Activated CD8-positive, alpha-beta T cell treated with anti-CD3 and anti-CD28 coated beads, Interleukin-2, amount 10 ng/mL, durations not matched to agents 7 days and 5 days (primary cell): Measurements from ENCODE around the gene KRTAP19-4. TPM values are rescaled to one million over a fixed set of nuclear protein-coding genes. Genes with fewer than 3 reads are reported as not detected.

Experiments used
- ATAC-seq: fragments of 150-1000 bp; cut with Tn5 transposase; one replicate; pipeline ENCODE4 v1.10.0; 2021; ENCODE audit warnings: moderate library complexity
- CTCF ChIA-PET: fragments of 350-600 bp; sonication (Branson Sonifier 250); formaldehyde crosslinking; loops from one replicate; lab custom pipeline; 2021; ENCODE audit warnings: antibody characterized with exemption; lab: Charles Lee
- POLR2A ChIA-PET: fragments of 350-600 bp; sonication (Branson Sonifier 250); formaldehyde crosslinking; loops from one replicate; lab custom pipeline; 2021; ENCODE audit warnings: antibody characterized with exemption; lab: Charles Lee
- DNase-seq: peaks from one replicate; pipeline ENCODE4 v3.0.0-alpha.2; 2020
- H3K27ac Mint-ChIP-seq: one replicate; pipeline ENCODE4 v1.8.0; 2021; ENCODE audit warnings: mild to moderate bottlenecking, mixed read lengths
- H3K27me3 Mint-ChIP-seq: one replicate; pipeline ENCODE4 v1.8.0; 2021; ENCODE audit warnings: low read depth, mixed read lengths
- H3K36me3 Mint-ChIP-seq: one replicate; pipeline ENCODE4 v1.8.0; 2021; ENCODE audit warnings: low read depth, mixed read lengths
- H3K4me1 Mint-ChIP-seq: one replicate; pipeline ENCODE4 v1.8.0; 2021; ENCODE audit warnings: low read depth, mixed read lengths
- H3K4me3 Mint-ChIP-seq: one replicate; pipeline ENCODE4 v1.8.0; 2021; ENCODE audit warnings: mild to moderate bottlenecking, mixed read lengths
- H3K9me3 Mint-ChIP-seq: one replicate; pipeline ENCODE4 v1.8.0; 2022; ENCODE audit warnings: mixed read lengths; ENCODE audit not compliant: insufficient read depth
- total RNA-seq, 2 experiments: library from RNA; stranded (reverse); gene quantifications; one replicate each; pipeline ENCODE4 v1.2.3, GENCODE V29; 2021

The KRTAP19-4 gene
- total RNA-seq, 2 experiments from 2014 or later, result not detected

DNA sequence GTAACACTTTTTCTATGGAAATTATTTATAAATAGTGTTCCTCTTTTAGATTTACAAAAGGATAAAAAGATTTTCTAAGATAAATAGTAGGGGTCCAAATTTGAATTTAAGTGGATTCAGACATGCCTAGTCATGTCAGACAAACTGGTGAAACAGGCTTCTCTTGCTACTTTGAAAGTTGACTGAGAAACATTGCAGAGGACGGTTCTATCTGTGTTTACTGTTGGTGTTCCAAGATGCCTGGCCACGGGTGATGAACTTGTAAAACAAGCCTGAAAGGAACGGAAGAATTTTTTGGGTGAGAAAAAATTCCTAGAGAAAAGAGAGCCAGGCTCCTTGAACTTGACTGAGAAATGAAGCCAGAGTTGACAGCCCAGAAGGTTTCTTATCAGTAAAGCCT, 19.0 kb downstream of the KRTAP19-4 start:
- ChIA-PET POLR2A (no interaction called here), CTCF (no interaction called here)
- no peaks in the 10 kb centered on the region for H3K27me3 Mint-ChIP-seq
- H3K4me3 Mint-ChIP-seq, result no peak overlapping the region
- H3K4me1 Mint-ChIP-seq, result no peaks in the 10 kb centered on the region
- no peak overlapping the region for H3K27ac Mint-ChIP-seq
- H3K9me3 Mint-ChIP-seq, result no peaks in the 10 kb centered on the region
- no peak for DNase-seq
- no peaks in the 10 kb centered on the region for H3K36me3 Mint-ChIP-seq
- ATAC-seq, result no peak

DNA sequence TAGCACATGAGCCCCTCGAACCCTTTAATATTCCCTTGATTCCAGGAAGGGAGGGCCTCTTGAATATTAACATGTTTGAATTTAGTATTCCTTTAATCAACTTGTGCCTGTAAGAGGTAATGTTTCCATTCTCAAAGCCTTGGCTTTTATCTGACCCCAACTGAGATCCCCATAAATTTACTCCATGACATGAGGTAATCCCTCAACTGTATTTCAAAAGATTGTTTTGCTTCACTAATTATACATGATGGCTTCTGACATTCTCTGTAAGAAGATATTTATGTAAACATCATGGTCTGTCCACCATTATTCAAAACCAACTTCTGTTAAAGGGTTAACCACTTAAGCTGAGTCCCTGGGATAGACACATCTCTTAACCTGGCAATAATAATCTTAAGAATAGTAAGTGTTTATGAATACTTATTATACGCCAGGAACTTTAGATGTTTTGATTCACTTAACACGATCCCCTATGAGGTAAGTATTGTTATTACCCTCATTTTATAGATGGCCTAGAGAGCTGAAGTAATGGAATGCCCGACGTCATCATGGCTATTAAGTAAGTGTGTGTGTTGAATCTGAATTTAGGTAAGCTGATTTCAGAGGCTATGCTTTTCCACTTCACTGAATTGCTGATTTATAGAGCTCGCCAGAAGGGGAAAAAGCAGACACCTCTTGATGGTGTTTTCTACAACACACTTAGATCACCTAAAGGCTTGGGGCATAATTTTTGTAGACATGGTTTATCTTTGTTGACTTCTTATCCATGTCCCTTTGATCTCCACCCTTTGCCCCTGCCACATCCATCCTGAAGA, 27.9 kb downstream of the KRTAP19-4 start:
- ChIA-PET CTCF (interaction anchor here (0.6 kb wide), 1 partner anchor 601 kb away, joined by 3 read pairs; no protein-coding TSS in a partner anchor), POLR2A (no interaction called here)
- no peaks in the 10 kb centered on the region for H3K36me3 Mint-ChIP-seq
- no peaks in the 10 kb centered on the region for H3K27me3 Mint-ChIP-seq
- no peaks in the 10 kb centered on the region for H3K4me1 Mint-ChIP-seq
- DNase-seq (no peak), ATAC-seq (no peak)
- H3K27ac Mint-ChIP-seq, result no peak overlapping the region
- H3K9me3 Mint-ChIP-seq, result no peaks in the 10 kb centered on the region
- H3K4me3 Mint-ChIP-seq, result no peak overlapping the region

DNA sequence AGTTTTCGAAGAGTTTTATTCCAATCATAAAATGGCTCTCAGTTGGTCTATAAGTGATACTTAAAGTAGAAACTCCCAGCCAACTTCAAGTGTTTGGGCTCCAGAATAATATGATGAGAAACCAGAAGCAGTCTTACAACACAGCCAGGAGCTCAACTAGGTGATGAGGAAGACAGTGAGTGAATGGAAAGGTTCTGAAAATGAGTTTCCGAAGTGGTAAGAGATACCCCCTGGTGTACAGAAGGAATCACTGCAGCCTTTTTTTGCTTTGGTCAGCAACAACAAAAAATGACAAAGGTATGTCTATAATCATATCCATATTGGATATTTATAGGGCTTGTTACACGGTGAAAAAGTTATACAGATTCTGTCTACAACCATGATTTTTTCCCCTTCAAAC, 33.3 kb downstream of the KRTAP19-4 start:
- H3K4me3 Mint-ChIP-seq, result no peak overlapping the region
- H3K27ac Mint-ChIP-seq, result no peak overlapping the region
- H3K36me3 Mint-ChIP-seq, result no peaks in the 10 kb centered on the region
- H3K9me3 Mint-ChIP-seq, result no peaks in the 10 kb centered on the region
- DNase-seq (no peak), ATAC-seq (no peak)
- no peaks in the 10 kb centered on the region for H3K4me1 Mint-ChIP-seq
- H3K27me3 Mint-ChIP-seq, result no peaks in the 10 kb centered on the region
- ChIA-PET CTCF (no interaction called here), POLR2A (no interaction called here)

DNA sequence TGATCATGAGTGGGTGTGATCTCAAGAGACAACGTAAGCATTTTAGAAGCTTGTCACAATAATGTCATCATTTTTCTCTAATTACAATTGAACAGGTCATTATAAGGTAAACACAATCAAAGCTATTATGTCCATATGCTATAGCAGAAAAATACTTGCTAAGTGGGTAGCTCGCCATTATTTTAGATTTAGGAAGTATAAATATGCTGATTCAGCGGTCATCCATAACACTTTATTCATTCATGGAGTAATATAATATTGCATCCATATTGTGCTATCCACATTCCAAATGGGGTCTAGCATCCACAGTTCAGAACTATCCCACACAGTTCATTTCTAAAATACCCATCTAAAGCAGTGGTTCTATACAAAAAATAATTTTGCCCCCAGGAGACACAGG, 48.5 kb downstream of the KRTAP19-4 start:
- H3K27me3 Mint-ChIP-seq, result no peaks in the 10 kb centered on the region
- H3K9me3 Mint-ChIP-seq, result no peaks in the 10 kb centered on the region
- DNase-seq, result no peak
- peaks cover 5% of the 10 kb centered on the region for H3K4me1 Mint-ChIP-seq
- ATAC-seq, result no peak
- ChIA-PET POLR2A (no interaction called here), CTCF (no interaction called here)
- H3K4me3 Mint-ChIP-seq, result no peak overlapping the region
- no peaks in the 10 kb centered on the region for H3K36me3 Mint-ChIP-seq
- H3K27ac Mint-ChIP-seq, result no peak overlapping the region

DNA sequence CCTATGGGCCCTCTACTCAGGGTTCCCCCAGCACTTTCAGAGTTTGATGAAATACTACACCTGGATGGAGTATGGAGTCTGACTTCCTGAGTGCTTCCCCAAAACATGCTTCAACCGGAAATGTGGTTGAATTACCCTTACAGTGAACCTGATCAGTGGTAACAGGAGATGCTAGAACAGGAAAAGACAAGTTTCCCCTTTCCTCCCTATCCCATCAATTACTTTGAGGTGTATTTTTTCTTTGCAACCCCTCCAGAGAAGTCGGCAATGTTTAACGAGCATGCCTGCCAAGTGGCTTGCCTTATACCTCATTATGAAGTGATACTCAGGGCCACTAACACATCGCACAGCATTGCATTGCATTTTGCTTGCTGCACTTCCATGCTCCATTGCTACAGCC, 49.9 kb downstream of the KRTAP19-4 start:
- POLR2A ChIA-PET, result no interaction called here
- no peak for DNase-seq
- H3K9me3 Mint-ChIP-seq, result no peaks in the 10 kb centered on the region
- H3K36me3 Mint-ChIP-seq, result no peaks in the 10 kb centered on the region
- no peak for ATAC-seq
- H3K27me3 Mint-ChIP-seq, result no peaks in the 10 kb centered on the region
- H3K4me3 Mint-ChIP-seq, result no peak overlapping the region
- H3K27ac Mint-ChIP-seq, result no peak overlapping the region
- H3K4me1 Mint-ChIP-seq, result peaks cover 5% of the 10 kb centered on the region
- CTCF ChIA-PET, result no interaction called here

Other genes with a start within 250 kb of the KRTAP19-4 start
- gene KRTAP24-1, start 214.2 kb downstream of the KRTAP19-4 start, total RNA-seq, result not detected
- gene KRTAP25-1, start 207.7 kb downstream of the KRTAP19-4 start, total RNA-seq, result not detected
- not detected for gene KRTAP26-1, start 176.8 kb downstream of the KRTAP19-4 start, total RNA-seq
- not detected for gene KRTAP27-1, start 159.5 kb downstream of the KRTAP19-4 start, total RNA-seq
- gene KRTAP23-1, start 148.6 kb downstream of the KRTAP19-4 start, total RNA-seq, result not detected
- gene KRTAP13-2, start 124.9 kb downstream of the KRTAP19-4 start, total RNA-seq, result not detected
- not detected for gene KRTAP13-1, start 101.1 kb downstream of the KRTAP19-4 start, total RNA-seq
- not detected for gene KRTAP13-3, start 71.2 kb downstream of the KRTAP19-4 start, total RNA-seq
- gene KRTAP13-4, start 66.9 kb downstream of the KRTAP19-4 start, total RNA-seq, result not detected
- gene KRTAP15-1, start 56.9 kb downstream of the KRTAP19-4 start, total RNA-seq, result not detected
- gene KRTAP19-1, start 16.8 kb downstream of the KRTAP19-4 start, total RNA-seq, result not detected
- not detected for gene KRTAP19-2, start 9.7 kb downstream of the KRTAP19-4 start, total RNA-seq
- not detected for gene KRTAP19-3, start 5.2 kb downstream of the KRTAP19-4 start, total RNA-seq
- not detected for gene KRTAP19-5, start 5.0 kb upstream of the KRTAP19-4 start, total RNA-seq
- not detected for gene KRTAP19-6, start 44.7 kb upstream of the KRTAP19-4 start, total RNA-seq
- not detected for gene KRTAP19-7, start 64.1 kb upstream of the KRTAP19-4 start, total RNA-seq
- gene KRTAP22-2, start 93.2 kb upstream of the KRTAP19-4 start, total RNA-seq, result not detected
- gene KRTAP6-3, start 95.3 kb upstream of the KRTAP19-4 start, total RNA-seq, result not detected
- not detected for gene KRTAP6-2, start 101.7 kb upstream of the KRTAP19-4 start, total RNA-seq
- gene KRTAP22-1, start 103.9 kb upstream of the KRTAP19-4 start, total RNA-seq, result not detected
- gene KRTAP6-1, start 116.8 kb upstream of the KRTAP19-4 start, total RNA-seq, result not detected
- gene KRTAP20-1, start 119.3 kb upstream of the KRTAP19-4 start, total RNA-seq, result not detected
- not detected for gene KRTAP20-4, start 123.5 kb upstream of the KRTAP19-4 start, total RNA-seq
- not detected for gene KRTAP20-2, start 138.0 kb upstream of the KRTAP19-4 start, total RNA-seq
- gene KRTAP20-3, start 145.7 kb upstream of the KRTAP19-4 start, total RNA-seq, result not detected
- not detected for gene KRTAP21-3, start 221.6 kb upstream of the KRTAP19-4 start, total RNA-seq